NCI-H1417 treated with DMSO at 0.1 percent for 48 hours (cell line): ENCODE results near the gene HES4.
"Not testable (repeated sequence)": the region's sequence is repeated elsewhere in the genome, so short reads cannot be mapped to it uniquely, and the experiment has no call there.

Source experiments
- DNase-seq: peaks from one replicate; lab custom pipeline; 2025; lab: John Stamatoyannopoulos, UW

The HES4 gene

DNA sequence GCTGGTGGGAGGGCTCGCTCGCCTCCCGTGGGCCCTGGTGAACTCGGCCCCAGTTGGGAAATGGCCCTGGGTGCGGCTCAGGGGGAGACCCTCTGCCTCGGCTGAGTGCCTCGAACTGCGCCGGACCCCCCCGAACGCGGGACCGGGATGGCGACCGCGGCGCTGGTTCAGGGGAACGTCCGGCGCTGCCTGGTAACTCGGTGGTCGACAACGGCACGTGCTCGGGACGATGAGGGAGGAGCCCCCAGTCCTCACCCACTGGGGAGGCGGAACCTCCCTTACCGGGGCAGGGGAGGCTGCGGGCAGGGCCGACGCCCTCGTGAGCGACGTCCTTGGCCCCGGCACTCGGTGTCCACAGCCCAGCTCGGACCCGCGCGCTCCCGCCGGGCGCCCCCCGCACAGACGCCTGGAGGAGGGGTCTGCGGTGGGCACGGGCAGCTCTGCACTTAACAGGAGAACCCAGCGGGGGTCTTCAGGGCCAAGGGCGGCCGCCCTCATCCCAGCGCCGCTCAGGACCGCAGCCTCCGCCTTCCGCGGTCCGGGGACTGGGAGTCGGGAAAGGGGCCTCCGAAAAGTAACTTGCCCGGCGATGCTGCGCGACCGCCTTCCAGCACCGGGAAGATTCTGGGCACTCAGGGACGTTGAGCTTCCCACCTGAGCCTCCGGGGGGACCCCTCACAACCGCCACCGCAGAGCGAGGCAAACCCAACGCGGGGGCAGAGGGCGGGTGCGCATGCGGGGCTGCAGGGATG, 1.7 kb downstream of the HES4 start:
- no peak for DNase-seq

DNA sequence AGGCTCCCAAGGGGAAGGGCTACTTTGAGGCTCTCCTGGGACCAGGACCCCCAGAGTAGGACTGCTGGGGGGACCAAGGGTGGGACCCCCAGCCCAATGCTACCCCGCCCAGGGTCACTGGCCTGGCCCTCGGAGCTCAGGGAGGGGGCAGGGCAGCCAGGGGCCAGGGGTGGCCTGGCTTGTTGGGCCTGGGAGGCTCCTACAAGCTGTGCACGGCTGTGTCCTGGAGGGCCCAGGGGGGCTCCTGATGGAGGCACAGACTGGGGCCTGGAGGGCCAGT, 2.2 kb downstream of the HES4 start:
- DNase-seq: no peak

DNA sequence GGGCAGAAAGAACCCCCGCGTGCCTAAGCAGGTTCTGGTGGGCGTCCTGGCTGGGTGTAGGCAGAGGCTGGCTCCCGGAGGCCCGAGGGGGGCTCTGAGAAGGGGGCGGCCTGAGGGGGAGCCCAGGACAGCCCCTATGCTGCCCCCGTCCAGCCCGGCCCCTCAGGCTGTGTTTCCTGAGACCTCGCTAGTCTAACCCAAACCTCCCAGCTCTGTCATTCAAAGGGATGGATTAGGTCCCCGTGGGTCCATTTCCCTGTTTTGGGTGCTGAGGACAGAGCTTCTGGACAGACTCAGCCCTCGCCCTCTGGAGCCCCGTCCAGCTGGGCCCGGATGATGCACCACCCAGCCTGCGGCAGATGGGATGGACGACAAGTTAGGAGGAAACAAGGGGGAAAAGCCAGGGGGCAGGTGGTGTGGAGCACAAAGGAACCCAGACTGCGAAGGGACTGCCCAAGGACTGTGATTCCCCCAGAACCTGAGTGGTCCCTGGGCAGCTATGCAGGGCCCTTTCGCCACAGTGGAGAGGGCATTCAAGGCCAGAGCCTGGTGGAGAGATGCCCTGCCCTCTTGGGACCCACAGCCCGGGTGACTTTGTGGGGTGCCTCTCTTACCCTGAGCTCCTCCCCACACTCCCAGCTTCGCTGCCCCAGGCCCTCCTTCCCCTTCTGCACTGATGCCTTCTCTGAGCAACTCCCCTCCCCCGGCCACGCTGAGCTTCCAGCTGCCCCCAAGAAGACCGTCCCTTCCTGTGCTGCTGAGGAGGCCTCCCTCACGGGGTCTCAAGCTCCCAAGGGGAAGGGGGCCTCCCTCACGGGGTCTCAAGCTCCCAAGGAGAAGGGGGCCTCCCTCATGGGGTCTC, 2.8 kb downstream of the HES4 start:
- DNase-seq: no peak

DNA sequence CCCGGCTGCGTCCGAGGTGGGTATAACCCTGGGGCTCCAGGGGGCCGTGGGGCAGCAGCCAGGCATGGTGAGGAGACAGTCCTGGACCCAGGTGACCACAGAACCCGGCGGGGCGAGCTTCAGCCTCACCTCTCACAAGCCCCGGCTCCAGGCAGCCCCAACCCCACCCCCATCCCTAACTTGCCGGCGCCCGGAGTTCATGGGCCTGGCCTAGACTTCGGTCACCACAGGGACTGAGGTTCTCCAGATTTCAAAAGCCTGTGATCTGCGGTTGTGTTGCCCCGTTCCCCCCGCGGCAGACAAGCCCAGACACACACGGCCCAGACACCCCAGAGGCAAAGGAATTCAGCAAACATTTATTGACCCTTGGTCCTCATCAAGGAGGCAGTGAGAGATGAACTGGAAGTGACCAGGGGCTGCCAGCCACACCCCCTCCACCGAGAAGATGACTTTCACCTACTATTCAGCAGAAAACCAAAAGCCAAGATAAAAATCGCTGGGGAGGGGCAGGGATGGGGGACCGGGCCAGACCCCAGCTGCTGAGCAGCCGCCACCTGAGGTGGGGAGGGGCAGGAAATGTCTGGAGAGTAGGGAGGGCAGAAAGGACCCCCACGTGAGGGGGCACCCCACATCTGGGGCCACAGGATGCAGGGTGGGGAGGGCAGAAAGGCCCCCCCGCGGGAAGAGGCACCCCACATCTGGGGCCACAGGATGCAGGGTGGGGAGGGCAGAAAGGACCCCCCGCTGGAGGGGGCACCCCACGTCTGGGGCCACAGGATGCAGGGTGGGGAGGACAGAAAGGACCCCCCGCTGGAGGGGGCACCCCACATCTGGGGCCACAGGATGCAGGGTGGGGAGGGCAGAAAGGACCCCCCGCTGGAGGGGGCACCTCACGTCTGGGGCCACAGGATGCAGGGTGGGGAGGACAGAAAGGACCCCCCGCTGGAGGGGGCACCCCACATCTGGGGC, 3.9 kb downstream of the HES4 start:
- DNase-seq: no peak

DNA sequence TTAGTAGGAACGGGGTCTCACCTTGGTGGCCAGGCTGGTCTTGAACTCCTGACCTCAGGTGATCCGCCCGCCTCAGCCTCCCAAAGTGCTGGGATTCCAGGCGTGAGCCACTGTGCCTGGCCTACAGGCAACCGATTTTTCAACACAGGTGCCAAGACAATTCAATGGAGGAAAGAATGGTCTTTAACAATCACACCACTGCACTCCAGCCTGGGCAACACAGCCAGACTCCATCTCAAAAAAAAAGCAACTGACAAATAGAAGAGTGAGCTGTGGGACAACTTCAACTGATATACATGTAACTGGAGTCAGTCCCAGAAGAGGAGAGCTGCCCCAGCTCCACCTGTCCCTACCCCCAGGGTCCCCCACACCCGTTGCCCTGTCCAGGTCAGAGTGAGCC, 5.4 kb downstream of the HES4 start:
- not testable (repeated sequence) for DNase-seq

DNA sequence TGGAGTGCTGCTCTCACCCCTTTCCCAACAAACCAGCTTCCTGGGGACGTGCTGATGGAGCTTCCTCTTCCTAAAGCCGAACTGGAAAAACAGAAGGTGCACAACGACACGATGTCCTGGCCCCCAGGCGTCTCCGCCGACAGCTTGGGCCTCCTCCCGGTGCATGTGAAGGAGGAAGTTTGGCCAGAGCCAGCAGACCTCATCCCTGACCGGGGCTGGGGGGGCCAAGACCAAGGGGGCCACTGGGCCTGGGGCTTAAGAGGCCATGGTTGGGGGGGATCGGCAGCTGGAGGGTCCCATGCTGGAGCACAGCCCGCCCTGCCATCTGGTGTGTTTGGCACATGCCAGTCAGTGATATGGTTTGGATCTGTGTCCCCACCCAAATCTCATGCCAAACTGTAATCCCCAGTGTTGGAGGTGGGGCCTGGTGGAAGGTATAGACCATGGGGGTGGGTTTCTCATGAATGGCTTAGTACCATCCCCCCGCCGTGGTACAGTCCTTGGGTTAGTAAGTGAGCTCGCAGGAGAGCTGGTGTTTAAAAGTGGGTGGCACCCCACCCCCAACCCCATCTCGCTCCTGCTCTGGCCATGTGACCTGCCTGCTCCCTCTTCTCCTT, 6.4 kb downstream of the HES4 start:
- DNase-seq: no peak

DNA sequence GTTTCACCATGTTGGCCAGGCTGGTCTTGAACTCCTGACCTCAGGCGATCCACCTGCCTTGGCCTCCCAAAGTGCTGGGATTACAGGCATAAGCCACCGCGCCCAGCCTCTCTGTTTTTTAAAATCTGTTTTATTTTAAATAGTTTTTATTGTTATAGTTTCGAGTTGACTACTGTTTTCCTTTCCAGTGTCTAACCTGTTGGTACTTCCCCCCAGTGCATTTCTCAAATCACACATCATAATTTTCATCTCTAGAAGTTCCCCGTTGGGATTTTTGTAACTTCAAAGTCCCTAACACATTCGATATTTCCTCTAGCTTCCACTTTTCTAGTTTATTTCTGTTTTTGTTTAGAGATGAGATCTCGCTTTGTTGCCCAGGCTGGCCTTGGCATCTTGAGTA, 7.5 kb downstream of the HES4 start:
- no peak for DNase-seq

DNA sequence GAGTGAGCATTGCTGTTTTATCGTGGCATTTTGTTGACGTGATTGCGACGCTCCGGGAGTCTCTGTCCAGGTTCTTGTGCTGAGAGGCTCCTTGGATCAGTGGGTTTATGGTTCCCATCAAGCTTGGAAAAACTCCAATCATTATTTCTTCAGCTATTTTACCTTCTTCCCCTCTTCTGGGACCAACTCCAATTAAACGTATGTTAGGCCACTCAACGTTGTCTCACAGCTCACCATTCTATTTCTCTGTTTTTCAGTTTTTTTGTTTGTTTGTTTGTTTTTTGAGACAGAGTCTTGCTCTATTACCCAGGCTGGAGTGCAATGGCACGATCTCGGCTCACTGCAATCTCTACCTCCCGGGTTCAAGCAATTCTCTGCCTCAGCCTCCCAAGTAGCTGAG, 8.0 kb downstream of the HES4 start:
- no peak for DNase-seq

DNA sequence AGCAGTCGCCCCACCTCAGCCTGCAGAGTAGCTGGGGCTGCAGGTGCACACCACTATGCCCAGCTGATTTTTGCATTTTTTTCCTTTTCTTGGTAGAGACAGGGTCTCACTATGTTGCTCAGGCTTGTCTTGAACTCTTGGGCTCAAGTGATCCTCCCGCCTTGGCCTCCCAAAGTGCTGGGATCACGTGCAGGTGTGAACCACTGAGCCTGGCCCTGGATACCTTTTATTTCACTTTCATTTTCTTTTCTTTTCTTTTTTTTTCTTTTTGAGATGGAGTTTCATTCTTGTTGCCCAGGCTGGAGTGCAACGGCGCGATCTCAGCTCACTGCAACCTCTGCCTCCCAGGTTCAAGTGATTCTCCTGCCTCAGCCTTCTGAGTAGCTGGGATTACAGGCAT, 8.6 kb downstream of the HES4 start:
- DNase-seq: not testable (repeated sequence)

DNA sequence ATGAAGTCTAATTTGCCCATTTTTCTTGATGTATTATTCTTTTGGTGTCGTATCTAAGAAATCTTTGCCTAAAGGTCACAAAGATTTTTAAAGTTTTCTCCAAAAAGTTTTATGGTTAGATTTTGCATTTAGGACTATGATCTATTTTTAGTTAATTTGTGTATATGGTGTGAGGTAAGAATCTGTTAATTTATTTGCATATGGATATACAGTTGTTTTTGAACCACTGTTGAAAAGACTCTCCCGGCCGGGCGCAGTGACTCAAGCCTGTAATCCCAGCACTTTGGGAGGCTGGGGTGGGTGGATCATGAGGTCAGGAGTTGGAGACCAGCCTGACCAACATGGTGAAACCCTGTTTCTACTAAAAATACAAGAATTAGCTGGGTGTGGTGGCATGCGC, 11.8 kb downstream of the HES4 start:
- DNase-seq: not testable (repeated sequence)

DNA sequence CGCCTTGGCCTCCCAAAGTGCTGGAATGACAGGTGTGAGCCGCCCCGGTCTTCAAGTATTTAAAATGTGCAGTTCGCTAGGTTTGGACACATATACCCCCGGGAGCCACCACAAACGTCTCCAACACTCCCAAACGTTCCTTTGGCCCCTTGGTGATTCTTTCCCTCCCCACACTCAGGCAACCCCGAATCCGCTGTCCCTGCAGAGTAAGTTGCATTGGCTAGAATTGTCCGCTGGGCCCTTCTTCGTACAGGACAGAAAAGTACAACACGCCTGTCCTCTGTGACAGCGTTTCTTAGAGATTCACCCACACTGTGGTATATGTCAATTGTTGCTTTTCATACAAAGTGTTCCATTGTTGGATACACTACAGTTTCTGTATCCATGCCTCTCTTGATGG, 14.8 kb downstream of the HES4 start:
- no peak for DNase-seq

DNA sequence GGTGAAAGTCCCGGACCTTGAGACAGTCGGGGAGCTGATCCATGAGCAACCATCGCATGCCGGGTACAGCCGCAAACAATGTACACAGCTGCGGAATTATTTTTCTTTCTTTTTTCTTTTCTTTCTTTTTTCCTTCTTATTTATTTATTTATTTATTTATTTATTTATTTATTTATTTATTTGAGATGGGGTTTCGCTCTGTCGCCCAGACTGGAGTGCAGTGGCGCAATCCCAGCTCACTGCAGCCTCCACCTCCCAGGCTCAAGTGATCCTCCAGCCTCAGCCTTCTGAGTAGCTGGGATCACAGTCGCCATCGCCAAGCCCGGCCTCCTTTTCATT, 15.5 kb downstream of the HES4 start:
- no peak for DNase-seq

DNA sequence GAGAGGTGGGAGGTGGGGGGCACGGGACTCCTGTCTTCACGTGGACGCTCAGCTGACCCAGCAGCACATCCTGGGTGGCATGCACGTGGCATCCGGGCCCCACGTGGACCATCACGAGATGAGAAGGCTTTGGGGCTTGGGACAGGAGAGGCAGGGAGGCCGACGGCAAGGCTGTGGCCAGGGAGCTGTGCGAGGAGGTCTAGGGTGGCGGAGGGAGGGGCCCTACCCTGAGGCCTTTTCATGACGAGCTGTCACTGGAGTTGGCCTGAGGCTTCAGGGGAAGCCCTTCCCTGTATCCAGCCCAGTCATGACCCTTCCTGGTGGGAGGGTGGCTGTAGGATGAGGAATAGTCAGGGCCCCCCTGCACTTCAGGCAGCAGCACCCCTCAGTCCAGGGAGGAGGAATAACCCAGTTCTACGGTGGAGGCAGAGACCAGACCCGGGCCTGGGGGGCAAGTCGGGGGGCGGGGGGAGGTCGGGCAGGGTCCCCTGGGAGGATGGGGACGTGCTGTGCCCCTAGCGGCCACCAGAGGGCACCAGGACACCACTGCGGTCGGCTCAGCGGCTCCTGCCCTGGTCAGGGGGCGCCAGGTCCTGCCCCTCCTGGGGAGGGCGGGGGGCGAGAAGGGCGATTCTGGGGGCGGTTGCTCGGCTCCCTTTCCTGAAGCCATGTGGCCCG, 16.0 kb downstream of the HES4 start:
- DNase-seq: no peak

DNA sequence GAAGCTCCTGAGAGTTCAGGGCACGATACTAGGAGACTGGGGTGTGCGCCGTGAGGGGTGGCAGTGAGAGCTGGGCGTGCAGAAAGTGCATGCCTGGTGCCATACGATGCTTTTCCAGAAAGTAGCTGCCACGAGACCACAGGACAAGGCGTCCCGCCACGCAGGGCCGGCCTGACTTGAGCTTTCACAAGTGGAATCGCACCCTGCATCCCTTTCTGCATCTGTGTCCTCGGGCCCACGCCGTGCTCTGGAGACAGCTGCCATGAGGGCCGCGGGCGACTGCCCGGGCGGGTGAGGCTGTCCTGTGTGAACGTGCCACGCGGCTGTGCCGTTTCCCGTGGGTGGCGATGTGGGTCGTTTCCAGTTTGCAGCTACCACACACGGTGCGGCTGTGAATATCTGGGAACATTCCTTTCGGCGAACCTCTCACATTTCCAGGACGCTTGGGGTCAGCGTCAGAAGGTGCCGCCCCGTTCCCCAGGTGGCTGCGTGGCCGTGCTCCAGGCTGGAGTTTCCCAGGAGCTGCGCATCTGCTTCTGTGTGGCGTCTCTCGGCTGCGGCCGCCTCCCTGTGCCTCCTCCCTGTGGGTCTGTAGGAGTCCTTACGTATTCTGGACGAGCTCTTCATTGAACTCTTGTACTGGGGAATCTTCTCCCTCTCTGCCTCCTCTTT, 17.0 kb downstream of the HES4 start:
- DNase-seq: no peak

DNA sequence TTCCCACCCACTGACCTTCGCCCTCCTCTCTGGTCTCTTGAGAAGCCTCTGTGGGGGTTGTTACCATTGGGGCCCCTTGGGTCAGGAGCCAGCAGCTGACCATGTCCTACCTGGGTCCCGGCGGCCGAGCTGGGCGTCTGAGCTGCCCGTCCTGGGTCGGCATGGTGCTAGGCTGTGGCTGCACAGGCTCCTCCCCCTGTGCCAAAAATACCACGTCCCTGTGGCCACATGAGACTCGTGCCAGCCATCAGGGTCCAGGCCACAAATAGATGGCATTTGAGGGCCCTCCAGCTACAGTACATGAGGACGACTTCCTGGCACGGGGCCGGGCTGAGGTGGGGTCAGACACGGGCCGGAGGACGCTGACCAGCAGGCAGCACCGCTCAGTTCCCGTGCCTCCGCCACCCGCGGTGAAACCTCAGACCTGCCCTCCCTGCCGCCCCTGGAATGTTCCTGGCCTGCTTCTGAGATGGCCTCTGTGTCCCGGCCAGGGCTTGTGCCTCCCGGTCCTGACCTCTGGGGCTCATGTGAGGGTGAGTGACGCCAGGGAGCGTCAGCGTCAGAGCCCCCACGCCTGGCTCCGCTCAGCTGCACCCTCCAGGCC, 17.8 kb downstream of the HES4 start, which contains the start of gene PERM1:
Gene PERM1, minus strand, starts transcription at position 139 of the 604 bp plus-strand sequence. CDS start 1,064 bp downstream, outside the sequence.
- no peak for DNase-seq

DNA sequence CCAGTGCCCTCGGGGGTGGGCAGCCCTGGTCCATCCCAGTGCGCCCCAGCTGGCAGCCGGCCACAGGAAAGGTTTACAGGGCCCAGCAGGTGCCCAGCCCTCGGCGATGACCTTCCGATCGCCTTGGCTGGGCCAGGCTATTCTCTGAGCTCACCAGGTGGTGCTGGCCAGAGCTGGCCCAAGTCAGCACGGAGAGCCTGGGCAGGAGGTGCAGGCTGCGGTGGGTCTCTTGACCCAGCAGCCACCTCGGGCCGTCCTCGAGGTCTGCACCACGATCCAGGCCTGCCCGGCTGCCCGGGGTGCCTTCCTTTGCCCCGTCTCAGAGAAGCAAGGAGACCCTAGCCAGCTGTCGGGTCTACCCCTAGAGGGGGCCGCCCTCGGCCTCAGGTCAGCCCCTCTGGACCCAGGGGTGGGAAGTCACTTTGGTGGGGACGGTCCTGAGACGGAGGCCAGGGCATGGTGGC, 18.4 kb downstream of the HES4 start:
- DNase-seq: no peak

DNA sequence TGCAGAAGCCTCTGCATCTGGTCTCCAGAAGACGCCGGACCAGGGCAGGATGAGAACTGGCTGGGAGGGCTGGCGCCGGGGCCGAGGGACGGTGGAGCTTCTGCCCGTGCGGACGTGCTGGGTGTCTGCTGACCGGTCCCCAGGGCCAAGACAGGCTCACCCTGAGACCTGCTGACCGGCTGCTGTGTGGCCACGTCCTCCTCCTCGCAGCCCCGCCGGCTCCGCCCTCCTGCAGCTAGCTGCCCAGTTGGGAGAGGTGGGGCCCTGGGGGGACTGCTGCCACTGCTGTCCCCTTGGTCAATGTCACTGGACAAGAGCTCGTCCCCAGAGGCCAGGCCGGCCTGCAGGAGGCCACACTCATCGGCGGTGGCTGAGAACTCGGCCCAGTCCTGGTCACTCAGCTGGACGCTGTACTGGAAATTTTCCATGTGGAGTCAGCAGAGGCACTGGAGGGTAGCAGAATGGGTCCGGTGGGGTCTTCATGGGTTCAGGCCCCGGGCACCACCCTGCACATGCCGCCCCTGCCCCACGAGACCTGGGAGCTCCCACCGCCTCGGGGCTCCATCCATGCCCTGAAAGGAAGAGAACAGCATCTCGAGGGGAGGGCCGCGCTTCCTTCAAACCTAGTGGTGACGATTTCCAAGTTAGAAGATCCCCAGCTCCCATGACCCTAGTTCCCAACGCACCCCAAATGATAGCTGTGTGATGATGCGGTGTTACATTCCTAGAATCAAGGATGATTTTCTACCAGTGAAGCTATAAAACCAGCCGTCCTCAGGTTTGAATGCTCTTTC, 19.1 kb downstream of the HES4 start:
- no peak for DNase-seq

DNA sequence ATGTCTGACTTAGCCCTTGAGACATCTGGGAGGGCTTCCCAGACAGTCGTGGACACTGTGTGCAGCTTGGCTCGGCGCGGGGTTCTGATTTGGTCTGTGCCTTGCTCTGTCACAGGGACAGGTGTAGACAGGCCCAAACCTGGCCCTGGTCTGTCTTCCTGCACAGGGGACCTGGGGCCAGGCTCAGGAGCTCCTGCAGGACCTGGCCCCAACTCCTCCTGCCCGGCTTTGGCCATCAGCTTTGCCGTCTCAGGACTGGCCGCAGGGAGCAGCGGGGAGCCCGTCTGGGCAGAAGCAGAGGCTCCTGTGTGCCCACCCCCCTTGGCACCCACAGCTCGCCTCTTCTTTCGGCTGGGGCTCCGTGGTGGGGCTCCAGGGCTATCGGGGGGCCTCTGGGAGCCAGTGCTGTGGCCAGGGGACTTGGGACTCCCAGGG, 19.7 kb downstream of the HES4 start:
- no peak for DNase-seq

DNA sequence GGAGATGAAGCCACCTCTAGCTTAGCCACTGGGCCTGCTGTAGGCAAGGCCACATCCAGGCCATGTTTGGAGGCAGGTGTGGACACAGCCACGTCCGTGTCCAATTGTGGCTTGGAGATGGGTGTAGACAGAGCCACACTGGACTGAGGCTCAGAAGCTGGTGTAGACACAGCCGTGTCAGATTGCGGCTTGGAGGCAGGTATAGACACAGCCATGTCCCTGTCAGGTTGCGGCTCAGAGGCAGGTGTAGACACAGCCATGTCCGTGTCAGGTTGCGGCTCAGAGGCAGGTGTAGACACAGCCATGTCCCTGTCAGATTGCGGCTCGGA, 20.2 kb downstream of the HES4 start:
- no peak for DNase-seq
